ENCODE results near the gene PPP3CA. TPM values are rescaled to one million over a fixed set of nuclear protein-coding genes. Genes with fewer than 3 reads are reported as not detected.

PPP3CA gene
- total and polyA plus RNA-seq, 2 experiments from 2014 or later, result 27.0 to 45.2 TPM

DNA sequence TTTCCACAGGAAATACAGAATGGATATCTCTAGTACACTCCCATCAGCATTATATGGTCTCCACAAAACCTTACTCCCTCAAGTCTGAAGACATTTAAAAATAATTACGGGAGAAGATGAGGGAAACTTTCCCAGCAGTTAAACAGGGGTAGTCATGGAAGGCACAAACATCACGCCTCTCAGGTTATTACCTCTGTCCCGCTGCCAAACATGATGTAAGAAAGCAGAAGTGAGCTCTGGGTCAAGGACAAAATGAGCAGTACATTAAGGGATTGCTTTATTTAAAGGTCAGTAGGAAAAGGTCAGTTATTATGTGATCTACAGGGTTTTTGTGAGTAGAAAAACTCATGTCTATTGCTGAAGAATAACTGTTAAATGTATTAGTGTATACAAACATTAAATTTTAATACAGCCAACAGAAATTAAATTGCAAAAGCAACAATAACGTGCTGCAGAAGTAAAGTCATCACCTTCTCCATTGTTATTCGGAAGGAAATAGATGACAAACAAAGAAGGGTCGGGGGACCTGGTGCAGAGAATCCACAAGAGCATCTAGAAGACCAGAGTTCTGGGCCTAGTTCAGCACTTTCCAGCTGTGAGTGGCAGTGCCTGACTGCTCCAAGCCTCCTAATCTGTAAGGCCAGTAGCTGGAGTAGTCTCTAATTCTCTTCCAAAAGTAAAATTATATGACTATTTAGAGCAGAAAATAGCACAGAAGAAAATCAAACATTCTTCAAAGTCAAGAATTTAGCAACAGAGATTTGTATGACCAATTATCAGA, 171.2 kb downstream of the PPP3CA start:
- Mint-ChIP-seq H3K36me3 (ENCODE audit: low read depth) (no peaks in the 10 kb centered on the region), H3K4me1 (peaks cover 55% of the 10 kb centered on the region), H3K9me3 (no peaks in the 10 kb centered on the region), H3K4me3 (no peak overlapping the region), H3K27me3 (ENCODE audit: insufficient read depth, low read depth, poor library complexity) (no peaks in the 10 kb centered on the region), H3K27ac (peak overlapping the region; percentile 88)
- Histone ChIP-seq H3K79me2 (replicated peaks; ENCODE audit: insufficient read depth) (no peaks in the 10 kb centered on the region; the same call in 1 of the 2 replicates), H3K27ac (ENCODE audit: low read depth) (no peak overlapping the region), H4K20me1 (replicated peaks; ENCODE audit: insufficient read depth) (no peaks in the 10 kb centered on the region), H3F3A (replicated peaks; ENCODE audit: low read depth) (no peaks in the 10 kb centered on the region), H3K4me3 (no peak overlapping the region), H2AFZ (no peak overlapping the region), H3K36me3 (ENCODE audit: insufficient read depth) (no peaks in the 10 kb centered on the region), H3K27me3 (ENCODE audit: insufficient read depth) (no peaks in the 10 kb centered on the region), H3K4me1 (ENCODE audit: insufficient read depth) (peaks cover 23% of the 10 kb centered on the region), H3K4me2 (peak overlapping the region; percentile 27), H3K9me2 (ENCODE audit: insufficient read depth) (no peaks in the 10 kb centered on the region)
- ATAC-seq, result peak; percentile 79
- DNase-seq (ENCODE audit: low spot score), result peak; percentile 58
- TF ChIP-seq EZH2 (IDR thresholded peaks at IDR 0.05; ENCODE audit: low read depth, unreplicated experiment) (no peak), EZH2phosphoT487 (IDR thresholded peaks at IDR 0.05; ENCODE audit: unreplicated experiment) (no peak), POLR2AphosphoS5 (IDR thresholded peaks at IDR 0.05; ENCODE audit: low read depth) (no peak), ZNF331 (CRISPR knock-in tag; IDR thresholded peaks at IDR 0.05; ENCODE audit: low read depth) (no peak), ZNF114 (CRISPR knock-in tag; IDR thresholded peaks at IDR 0.05) (no peak), JUNB (IDR thresholded peaks at IDR 0.05; ENCODE audit: unreplicated experiment) (no peak), NANOG (IDR thresholded peaks at IDR 0.05; ENCODE audit: borderline replicate concordance) (no peak), CREB1 (CRISPR knock-in tag; IDR thresholded peaks at IDR 0.05; ENCODE audit: low read depth) (no peak), STAT1 (IDR thresholded peaks at IDR 0.05; ENCODE audit: unreplicated experiment) (no peak)
- TF ChIP-seq, protein P1, sequence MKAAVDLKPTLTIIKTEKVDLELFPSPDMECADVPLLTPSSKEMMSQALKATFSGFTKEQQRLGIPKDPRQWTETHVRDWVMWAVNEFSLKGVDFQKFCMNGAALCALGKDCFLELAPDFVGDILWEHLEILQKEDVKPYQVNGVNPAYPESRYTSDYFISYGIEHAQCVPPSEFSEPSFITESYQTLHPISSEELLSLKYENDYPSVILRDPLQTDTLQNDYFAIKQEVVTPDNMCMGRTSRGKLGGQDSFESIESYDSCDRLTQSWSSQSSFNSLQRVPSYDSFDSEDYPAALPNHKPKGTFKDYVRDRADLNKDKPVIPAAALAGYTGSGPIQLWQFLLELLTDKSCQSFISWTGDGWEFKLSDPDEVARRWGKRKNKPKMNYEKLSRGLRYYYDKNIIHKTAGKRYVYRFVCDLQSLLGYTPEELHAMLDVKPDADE (IDR thresholded peaks at IDR 0.05), result no peak
- TF ChIP-seq, protein P2, sequence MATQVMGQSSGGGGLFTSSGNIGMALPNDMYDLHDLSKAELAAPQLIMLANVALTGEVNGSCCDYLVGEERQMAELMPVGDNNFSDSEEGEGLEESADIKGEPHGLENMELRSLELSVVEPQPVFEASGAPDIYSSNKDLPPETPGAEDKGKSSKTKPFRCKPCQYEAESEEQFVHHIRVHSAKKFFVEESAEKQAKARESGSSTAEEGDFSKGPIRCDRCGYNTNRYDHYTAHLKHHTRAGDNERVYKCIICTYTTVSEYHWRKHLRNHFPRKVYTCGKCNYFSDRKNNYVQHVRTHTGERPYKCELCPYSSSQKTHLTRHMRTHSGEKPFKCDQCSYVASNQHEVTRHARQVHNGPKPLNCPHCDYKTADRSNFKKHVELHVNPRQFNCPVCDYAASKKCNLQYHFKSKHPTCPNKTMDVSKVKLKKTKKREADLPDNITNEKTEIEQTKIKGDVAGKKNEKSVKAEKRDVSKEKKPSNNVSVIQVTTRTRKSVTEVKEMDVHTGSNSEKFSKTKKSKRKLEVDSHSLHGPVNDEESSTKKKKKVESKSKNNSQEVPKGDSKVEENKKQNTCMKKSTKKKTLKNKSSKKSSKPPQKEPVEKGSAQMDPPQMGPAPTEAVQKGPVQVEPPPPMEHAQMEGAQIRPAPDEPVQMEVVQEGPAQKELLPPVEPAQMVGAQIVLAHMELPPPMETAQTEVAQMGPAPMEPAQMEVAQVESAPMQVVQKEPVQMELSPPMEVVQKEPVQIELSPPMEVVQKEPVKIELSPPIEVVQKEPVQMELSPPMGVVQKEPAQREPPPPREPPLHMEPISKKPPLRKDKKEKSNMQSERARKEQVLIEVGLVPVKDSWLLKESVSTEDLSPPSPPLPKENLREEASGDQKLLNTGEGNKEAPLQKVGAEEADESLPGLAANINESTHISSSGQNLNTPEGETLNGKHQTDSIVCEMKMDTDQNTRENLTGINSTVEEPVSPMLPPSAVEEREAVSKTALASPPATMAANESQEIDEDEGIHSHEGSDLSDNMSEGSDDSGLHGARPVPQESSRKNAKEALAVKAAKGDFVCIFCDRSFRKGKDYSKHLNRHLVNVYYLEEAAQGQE (IDR thresholded peaks at IDR 0.05; ENCODE audit: unreplicated experiment), result no peak
- TF ChIP-seq, protein P3, sequence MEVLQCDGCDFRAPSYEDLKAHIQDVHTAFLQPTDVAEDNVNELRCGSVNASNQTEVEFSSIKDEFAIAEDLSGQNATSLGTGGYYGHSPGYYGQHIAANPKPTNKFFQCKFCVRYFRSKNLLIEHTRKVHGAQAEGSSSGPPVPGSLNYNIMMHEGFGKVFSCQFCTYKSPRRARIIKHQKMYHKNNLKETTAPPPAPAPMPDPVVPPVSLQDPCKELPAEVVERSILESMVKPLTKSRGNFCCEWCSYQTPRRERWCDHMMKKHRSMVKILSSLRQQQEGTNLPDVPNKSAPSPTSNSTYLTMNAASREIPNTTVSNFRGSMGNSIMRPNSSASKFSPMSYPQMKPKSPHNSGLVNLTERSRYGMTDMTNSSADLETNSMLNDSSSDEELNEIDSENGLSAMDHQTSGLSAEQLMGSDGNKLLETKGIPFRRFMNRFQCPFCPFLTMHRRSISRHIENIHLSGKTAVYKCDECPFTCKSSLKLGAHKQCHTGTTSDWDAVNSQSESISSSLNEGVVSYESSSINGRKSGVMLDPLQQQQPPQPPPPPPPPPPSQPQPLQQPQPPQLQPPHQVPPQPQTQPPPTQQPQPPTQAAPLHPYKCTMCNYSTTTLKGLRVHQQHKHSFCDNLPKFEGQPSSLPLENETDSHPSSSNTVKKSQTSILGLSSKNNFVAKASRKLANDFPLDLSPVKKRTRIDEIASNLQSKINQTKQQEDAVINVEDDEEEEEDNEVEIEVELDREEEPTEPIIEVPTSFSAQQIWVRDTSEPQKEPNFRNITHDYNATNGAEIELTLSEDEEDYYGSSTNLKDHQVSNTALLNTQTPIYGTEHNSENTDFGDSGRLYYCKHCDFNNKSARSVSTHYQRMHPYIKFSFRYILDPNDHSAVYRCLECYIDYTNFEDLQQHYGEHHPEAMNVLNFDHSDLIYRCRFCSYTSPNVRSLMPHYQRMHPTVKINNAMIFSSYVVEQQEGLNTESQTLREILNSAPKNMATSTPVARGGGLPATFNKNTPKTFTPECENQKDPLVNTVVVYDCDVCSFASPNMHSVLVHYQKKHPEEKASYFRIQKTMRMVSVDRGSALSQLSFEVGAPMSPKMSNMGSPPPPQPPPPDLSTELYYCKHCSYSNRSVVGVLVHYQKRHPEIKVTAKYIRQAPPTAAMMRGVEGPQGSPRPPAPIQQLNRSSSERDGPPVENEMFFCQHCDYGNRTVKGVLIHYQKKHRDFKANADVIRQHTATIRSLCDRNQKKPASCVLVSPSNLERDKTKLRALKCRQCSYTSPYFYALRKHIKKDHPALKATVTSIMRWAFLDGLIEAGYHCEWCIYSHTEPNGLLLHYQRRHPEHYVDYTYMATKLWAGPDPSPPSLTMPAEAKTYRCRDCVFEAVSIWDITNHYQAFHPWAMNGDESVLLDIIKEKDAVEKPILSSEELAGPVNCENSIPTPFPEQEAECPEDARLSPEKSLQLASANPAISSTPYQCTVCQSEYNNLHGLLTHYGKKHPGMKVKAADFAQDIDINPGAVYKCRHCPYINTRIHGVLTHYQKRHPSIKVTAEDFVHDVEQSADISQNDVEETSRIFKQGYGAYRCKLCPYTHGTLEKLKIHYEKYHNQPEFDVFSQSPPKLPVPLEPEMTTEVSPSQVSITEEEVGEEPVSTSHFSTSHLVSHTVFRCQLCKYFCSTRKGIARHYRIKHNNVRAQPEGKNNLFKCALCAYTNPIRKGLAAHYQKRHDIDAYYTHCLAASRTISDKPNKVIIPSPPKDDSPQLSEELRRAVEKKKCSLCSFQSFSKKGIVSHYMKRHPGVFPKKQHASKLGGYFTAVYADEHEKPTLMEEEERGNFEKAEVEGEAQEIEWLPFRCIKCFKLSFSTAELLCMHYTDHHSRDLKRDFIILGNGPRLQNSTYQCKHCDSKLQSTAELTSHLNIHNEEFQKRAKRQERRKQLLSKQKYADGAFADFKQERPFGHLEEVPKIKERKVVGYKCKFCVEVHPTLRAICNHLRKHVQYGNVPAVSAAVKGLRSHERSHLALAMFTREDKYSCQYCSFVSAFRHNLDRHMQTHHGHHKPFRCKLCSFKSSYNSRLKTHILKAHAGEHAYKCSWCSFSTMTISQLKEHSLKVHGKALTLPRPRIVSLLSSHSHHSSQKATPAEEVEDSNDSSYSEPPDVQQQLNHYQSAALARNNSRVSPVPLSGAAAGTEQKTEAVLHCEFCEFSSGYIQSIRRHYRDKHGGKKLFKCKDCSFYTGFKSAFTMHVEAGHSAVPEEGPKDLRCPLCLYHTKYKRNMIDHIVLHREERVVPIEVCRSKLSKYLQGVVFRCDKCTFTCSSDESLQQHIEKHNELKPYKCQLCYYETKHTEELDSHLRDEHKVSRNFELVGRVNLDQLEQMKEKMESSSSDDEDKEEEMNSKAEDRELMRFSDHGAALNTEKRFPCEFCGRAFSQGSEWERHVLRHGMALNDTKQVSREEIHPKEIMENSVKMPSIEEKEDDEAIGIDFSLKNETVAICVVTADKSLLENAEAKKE (CRISPR knock-in tag; IDR thresholded peaks at IDR 0.05), result no peak
- TF ChIP-seq, protein P4, sequence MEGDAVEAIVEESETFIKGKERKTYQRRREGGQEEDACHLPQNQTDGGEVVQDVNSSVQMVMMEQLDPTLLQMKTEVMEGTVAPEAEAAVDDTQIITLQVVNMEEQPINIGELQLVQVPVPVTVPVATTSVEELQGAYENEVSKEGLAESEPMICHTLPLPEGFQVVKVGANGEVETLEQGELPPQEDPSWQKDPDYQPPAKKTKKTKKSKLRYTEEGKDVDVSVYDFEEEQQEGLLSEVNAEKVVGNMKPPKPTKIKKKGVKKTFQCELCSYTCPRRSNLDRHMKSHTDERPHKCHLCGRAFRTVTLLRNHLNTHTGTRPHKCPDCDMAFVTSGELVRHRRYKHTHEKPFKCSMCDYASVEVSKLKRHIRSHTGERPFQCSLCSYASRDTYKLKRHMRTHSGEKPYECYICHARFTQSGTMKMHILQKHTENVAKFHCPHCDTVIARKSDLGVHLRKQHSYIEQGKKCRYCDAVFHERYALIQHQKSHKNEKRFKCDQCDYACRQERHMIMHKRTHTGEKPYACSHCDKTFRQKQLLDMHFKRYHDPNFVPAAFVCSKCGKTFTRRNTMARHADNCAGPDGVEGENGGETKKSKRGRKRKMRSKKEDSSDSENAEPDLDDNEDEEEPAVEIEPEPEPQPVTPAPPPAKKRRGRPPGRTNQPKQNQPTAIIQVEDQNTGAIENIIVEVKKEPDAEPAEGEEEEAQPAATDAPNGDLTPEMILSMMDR (conservative IDR thresholded peaks at IDR 0.05; ENCODE audit: low read depth in 2 of 2), result no peak
